Activated naive CD4-positive, alpha-beta T cell (primary cell): ENCODE measurements around the gene TMSB4X.
"Not testable (repeated sequence)": the region's sequence is repeated elsewhere in the genome, so short reads cannot be mapped to it uniquely, and the experiment has no call there.

Experiments
- DNase-seq, 4 experiments: peaks; one replicate each; lab custom pipeline; 2025; lab: John Stamatoyannopoulos, UW

The TMSB4X gene

GRCh38 chrX:12976819-12977732 is 2.2 kb downstream of the TMSB4X start:
- not testable (repeated sequence) for DNase-seq

DNA sequence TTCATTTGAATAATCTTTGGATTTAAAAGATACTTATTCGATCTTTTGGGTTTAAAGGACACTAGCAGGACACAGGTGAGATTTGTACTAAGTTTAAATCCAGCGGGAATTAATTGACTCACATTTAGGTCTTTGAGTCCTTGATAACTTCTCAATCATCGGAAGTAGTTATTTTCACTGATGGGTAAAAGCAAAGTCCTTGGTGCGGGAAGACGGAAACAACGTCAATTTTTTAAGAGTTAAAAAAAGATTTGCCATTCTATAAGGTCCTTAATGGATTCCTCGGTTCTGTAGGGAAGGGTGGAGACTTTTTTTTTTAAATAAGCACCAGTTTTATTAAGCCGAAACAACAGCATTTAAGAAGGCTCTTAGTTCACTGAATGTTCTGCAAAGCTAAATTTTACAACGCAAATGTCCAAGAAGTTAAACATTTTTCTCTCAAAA is 2.9 kb downstream of the TMSB4X start:
- no peak for DNase-seq

- peak in 3 of 4 experiments; percentile 6 to 71 (median 50) for DNase-seq
These were observed 3.5 kb downstream of the TMSB4X start for GRCh38 chrX:12978205-12979025.

GRCh38 chrX:12979026-12979607 is 4.2 kb downstream of the TMSB4X start:
- no peak for DNase-seq

- DNase-seq, result no peak
These were observed 4.7 kb downstream of the TMSB4X start for GRCh38 chrX:12979616-12980015.

- DNase-seq, result not testable (repeated sequence)
These were observed 5.1 kb downstream of the TMSB4X start for GRCh38 chrX:12980039-12980438.

DNA sequence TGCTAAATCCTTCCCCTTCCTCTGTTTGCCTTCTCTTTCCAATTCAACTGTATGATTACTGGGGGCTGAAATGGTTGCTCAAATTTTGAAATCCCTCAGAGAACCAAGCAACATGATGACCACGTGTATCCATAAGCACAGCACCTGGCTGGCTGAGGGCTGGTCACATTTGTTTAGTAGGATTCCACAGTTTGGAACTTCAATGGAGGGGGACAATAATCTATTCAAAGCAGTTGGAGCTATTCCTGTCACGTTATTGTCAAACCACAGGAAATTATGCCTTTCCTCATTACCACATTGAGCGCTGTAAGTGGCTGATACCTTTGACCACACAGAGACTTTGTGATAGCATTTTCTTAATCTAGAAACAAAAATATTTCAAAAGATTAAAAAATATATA is 7.0 kb downstream of the TMSB4X start:
- DNase-seq, result no peak

- DNase-seq, result peak in 2 of 4 experiments; percentile 1 to 26
These were observed 9.9 kb downstream of the TMSB4X start for GRCh38 chrX:12984603-12985319.

- DNase-seq, result no peak
These were observed 10.4 kb downstream of the TMSB4X start for GRCh38 chrX:12985331-12985730.

DNA sequence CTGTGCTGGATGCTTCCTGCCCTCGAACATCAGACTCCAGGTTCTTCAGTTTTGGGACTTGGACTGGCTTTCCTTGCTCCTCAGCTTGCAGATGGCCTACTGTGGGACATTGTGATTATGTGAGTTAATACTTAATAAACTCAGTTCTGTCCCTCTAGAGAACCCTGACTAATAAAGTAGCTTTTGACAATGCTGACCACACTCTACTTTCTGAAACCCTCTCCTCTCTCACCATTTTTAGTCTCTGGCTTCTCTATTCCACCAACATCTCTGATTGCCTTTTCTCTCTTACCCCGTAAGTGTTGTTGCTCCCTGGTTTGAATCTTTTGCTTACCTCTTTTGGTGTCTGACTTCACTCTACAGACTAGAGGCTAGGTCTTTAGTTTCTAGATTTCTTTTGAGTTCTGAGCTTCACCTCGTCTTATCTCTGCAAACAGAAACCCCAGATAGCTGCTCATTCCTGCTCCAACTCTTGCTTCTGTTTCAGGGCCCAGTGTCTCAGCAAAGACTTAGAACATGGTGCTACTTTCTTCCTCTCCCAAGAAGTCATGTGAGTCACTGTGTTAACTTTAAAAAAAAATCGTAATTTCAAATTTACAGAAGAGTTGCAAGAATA is 11.4 kb downstream of the TMSB4X start:
- DNase-seq, result no peak

- no peak for DNase-seq
These were observed 12.0 kb downstream of the TMSB4X start for GRCh38 chrX:12986886-12987285.

DNA sequence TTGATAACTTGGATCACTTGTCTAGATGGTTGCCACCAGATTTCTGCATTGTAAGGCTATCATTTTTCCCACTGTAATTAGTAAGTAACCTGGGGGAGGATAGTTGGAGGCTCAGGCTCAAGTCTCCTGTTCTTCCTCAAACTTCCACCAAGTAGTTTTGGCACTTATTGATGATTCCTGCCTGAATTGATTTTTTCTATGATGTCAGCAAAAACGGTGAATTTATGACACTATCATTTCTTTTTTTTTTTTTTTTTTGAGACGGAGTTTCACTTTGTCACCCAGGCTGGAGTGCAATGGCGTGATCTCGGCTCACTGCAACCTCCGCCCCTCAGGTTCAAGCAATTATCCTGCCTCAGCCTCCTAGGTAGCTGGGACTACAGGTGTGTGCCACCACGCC is 12.4 kb downstream of the TMSB4X start:
- no peak for DNase-seq

- DNase-seq, result no peak
These were observed 13.1 kb downstream of the TMSB4X start for GRCh38 chrX:12987900-12988594.

- DNase-seq, result no peak
These were observed 13.9 kb downstream of the TMSB4X start for GRCh38 chrX:12988797-12989196.

DNA sequence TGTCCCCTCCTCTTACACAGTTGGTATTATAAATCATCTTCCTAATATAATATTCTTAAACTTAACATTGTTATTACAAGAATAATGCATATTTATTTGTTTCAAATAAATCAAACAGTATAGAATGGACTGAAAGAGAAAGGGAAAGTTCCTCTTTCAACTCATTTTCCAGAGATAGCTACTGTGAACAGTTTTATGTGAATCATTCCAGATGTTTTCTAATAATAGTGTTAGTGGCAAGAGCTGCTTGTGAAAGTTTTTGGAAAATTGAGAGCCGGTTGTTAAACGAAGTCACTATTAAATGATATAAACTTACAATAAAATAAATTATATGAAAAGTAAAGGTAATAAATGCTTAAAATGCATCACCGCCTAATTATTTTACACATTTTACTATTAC is 14.6 kb downstream of the TMSB4X start:
- no peak for DNase-seq

DNA sequence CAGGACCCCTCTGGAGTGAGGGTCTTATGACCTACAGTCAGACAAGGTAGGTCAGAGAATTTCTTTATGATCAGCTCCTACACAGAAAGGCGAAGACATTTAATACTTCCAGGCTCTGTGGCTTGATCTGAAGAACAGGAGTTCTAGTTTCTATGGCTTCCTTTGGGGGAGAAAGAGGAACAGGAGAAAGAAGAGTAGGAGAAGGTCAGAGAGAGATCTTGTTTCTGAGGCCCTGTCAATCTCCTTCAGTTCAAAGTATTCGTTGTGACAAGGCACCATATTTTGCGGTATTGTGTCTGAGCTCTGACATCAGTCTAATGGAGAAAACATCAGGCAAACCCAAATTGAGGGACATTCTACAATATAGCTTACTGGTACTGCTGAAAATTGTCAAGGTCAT is 16.7 kb downstream of the TMSB4X start:
- DNase-seq, result no peak

- no peak for DNase-seq
These were observed 17.7 kb downstream of the TMSB4X start for GRCh38 chrX:12992544-12993118.

DNA sequence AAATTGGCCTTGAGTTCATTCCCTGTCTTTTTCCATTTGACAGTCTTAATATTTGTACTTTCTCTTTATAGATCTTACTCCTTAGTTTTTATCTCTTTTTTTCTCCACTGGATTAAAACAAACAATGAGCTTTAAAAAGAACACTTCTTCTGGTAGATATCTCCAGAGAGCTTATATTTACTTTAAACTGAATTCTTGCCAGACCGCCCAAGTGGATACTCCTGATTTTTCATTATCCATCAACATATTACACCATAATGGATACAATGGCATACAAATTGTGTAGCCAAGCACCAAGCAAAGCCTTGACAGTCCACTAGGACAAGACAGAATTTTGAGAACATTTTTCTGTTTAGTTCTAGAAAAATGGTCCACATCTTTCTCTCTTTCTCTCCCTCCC is 18.9 kb downstream of the TMSB4X start:
- DNase-seq, result no peak

DNA sequence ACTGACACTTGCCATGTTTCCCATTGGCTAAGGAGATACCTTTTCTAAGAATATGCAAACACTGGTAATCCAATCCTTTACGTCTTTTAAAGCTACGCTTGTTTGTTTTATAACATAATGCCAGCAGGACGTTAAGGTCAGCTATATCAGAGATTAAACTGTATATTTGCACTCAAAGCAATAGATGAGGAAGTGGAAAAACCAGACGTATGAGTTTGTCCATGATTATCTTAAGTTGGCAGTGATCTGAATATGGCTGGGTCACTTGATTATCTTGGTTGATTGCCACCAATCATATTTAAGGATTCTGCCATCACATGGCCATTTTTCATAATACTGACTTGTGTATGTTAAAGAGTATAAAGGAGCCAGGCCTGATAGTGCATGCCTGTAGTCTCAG is 19.4 kb downstream of the TMSB4X start:
- DNase-seq, result no peak

- no peak for DNase-seq
These were observed 22.1 kb downstream of the TMSB4X start for GRCh38 chrX:12996934-12997435.
